Left lung (tissue), 10 donors: Measurements from ENCODE around the gene SHANK2. TPM values are rescaled to one million over a fixed set of nuclear protein-coding genes. Genes with fewer than 3 reads are reported as not detected.

Experiments
- ATAC-seq: fragments of 200-7000 bp; cut with Tn5 transposase; one replicate; pipeline ENCODE4 v1.9.1; 2020; ENCODE audit warnings: moderate library complexity
- DNase-seq, 4 donors: peaks; one replicate each; pipeline ENCODE4 v3.0.0-alpha.2; 2013 to 2020
- H3K27ac ChIP-seq, 2 donors: fragments of 200-600 bp; sonication (generic) in 1 of 2; one replicate each; pipeline versions ENCODE4 v1.5.0 to v1.8.0; 2020 to 2021
- H3K27me3 ChIP-seq, 2 donors: fragments of 200-600 bp; sonication (generic) in 1 of 2; one replicate each; pipeline versions ENCODE4 v1.5.0 to v1.8.0; 2020 to 2021
- H3K36me3 ChIP-seq, 2 donors: fragments of 200-600 bp; sonication (generic) in 1 of 2; one replicate each; pipeline versions ENCODE4 v1.5.0 to v1.8.0; 2020 to 2021
- H3K4me1 ChIP-seq, 2 donors: fragments of 200-600 bp; one replicate each; pipeline ENCODE4 v1.8.0; 2021
- H3K4me3 ChIP-seq, 2 donors: fragments of 200-600 bp; sonication (generic) in 1 of 2; one replicate each; pipeline versions ENCODE4 v1.5.0 to v1.8.0; 2020 to 2021; ENCODE audit warnings: mild to moderate bottlenecking in 1 of 2
- H3K9me3 ChIP-seq, 2 donors: fragments of 200-600 bp; sonication (generic) in 1 of 2; one replicate each; pipeline versions ENCODE4 v1.5.0 to v1.8.0; 2020 to 2021
- intact Hi-C, 2 donors: fragments of 100-400 bp; cut with DNase I; formaldehyde crosslinking; loops; one replicate each; pipeline versions ENCODE4 v1.11.2 to v1.14.2; 2022
- polyA plus RNA-seq, 6 donors: library from polyadenylated mRNA; unstranded; fragments of 120-200 nt; gene quantifications; one replicate each; pipeline ENCODE4 v1.2.1, GENCODE V29; 2013; ENCODE audit not compliant: insufficient read length in 6 of 6
- total RNA-seq, 2 donors: library from RNA; stranded (reverse); fragmentation: NEBNext Ultra II Directional; extraction: Animal tissue kit (Norgen Biotek cat#: 25700); gene quantifications; one replicate each; pipeline ENCODE4 v1.2.1, GENCODE V29; 2021
- TF ChIP-seq, protein P1 (sequence below), 2 donors: fragments of 200-600 bp; sonication (generic) in 1 of 2; IDR thresholded peaks; one replicate each; pipeline versions ENCODE4 v1.5.0 to v1.8.0; 2021; ENCODE audit warnings: antibody characterized with exemption in 2 of 2
- donor health status: DM: no; HTN: yes; CAD: no.
- donor health status: DM: no; HTN: no; CAD: no.

Gene SHANK2
- total and polyA plus RNA-seq, 8 donors, result 22.0 to 44.0 (median 26.5) TPM

GRCh38 chr11:71282581-71283351 is 30.4 kb upstream of the SHANK2 start:
- Histone ChIP-seq H3K27me3 (no peaks in the 10 kb centered on the region), H3K4me3 (no peak overlapping the region), H3K27ac (no peak overlapping the region), H3K9me3 (no peaks in the 10 kb centered on the region), H3K4me1 (peaks cover 5 to 7% of the 10 kb centered on the region in 2 donors), H3K36me3 (no peaks in the 10 kb centered on the region)
- ATAC-seq (no peak), DNase-seq (no peak)
- TF ChIP-seq, protein P1, sequence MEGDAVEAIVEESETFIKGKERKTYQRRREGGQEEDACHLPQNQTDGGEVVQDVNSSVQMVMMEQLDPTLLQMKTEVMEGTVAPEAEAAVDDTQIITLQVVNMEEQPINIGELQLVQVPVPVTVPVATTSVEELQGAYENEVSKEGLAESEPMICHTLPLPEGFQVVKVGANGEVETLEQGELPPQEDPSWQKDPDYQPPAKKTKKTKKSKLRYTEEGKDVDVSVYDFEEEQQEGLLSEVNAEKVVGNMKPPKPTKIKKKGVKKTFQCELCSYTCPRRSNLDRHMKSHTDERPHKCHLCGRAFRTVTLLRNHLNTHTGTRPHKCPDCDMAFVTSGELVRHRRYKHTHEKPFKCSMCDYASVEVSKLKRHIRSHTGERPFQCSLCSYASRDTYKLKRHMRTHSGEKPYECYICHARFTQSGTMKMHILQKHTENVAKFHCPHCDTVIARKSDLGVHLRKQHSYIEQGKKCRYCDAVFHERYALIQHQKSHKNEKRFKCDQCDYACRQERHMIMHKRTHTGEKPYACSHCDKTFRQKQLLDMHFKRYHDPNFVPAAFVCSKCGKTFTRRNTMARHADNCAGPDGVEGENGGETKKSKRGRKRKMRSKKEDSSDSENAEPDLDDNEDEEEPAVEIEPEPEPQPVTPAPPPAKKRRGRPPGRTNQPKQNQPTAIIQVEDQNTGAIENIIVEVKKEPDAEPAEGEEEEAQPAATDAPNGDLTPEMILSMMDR (IDR thresholded peaks at IDR 0.05), result no peak
- intact Hi-C loops, result no loop called here

DNA sequence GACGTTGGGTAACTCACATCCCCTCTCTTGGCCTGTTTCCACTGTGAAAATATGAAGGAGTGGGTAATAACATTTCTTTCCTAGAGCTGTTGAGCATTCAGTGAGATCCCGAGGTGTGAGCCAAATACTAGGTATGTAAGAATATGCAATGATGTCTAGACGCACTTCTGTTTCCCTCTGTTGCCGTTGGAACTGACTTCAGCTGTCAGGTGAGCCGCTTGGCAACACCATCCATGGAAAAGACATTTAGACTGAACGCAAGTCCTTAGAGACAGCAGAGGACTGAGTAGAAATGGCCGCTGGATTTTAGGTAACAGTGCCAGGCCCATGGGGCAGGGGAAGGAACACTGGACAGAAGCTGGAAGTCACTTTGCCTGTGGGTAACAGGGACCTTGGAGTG is 29.5 kb upstream of the SHANK2 start:
- Histone ChIP-seq H3K27ac (no peak overlapping the region), H3K4me3 (no peak overlapping the region), H3K27me3 (no peaks in the 10 kb centered on the region), H3K36me3 (no peaks in the 10 kb centered on the region), H3K9me3 (no peaks in the 10 kb centered on the region), H3K4me1 (peaks cover 2 to 3% of the 10 kb centered on the region in 2 donors)
- DNase-seq (no peak), ATAC-seq (no peak)
- intact Hi-C loops, result no loop called here
- TF ChIP-seq, protein P1 (IDR thresholded peaks at IDR 0.05), result no peak

DNA sequence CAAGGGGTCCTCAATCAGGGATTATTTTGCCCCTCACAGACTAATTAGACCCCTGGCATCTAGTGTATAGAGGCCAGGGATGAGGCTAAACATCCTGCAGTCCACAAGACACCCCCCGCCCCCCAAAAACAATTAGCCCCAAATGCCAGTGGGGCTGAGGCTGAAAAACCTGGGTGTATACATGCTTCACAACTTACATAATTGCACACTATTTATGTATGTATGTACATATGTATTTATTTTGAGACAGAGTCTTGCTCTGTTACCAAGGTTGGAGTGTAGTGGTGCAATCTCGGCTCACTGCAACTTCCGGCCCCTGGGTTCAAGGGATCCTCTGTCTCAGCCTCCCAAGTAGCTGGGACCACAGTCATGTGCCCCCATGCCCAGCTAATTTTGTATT is 28.8 kb upstream of the SHANK2 start:
- Histone ChIP-seq H3K36me3 (no peaks in the 10 kb centered on the region), H3K9me3 (no peaks in the 10 kb centered on the region), H3K27ac (no peak overlapping the region), H3K27me3 (no peaks in the 10 kb centered on the region), H3K4me1 (no peaks in the 10 kb centered on the region), H3K4me3 (no peak overlapping the region)
- intact Hi-C loops, result no loop called here
- DNase-seq (no peak), ATAC-seq (no peak)
- TF ChIP-seq, protein P1 (IDR thresholded peaks at IDR 0.05), result no peak

DNA sequence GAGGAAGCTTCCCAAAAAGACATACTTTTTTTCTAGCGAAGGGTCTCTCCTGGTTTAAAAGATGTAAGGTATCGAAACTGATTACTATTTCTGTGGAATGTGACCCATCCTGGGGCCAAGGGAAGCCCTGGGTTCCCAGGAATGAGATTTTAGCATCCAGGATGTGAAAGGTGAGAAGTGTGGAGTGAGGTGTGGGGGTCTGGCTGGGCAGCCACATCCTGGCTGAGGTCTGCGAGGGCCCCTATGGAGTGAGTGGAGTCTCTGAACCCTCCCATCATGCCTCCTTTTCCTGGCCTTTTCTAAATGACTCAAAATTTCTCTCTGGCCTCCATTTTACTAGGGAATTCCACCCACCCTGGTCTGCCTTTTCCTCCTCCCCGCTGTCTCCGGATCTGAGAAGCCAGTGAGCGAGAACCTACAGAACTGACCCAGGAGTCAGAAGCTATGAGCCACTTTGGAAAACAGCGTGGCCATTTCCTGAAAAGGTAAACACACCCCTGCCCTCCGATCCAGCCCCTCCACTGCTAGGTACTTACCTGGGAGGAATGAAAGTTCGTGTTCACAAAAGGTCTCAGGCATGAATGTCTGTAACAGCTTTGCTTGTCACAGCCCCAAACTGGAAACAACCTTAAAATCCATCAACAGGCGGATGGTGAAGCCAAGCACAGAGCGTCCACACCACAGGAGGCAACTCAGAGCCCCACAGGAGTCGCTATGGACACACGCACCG is 27.7 kb upstream of the SHANK2 start:
- intact Hi-C loops, result no loop called here
- Histone ChIP-seq H3K36me3 (no peaks in the 10 kb centered on the region), H3K27me3 (no peaks in the 10 kb centered on the region), H3K9me3 (no peaks in the 10 kb centered on the region), H3K27ac (no peak overlapping the region), H3K4me3 (no peak overlapping the region), H3K4me1 (no peaks in the 10 kb centered on the region)
- no peak for DNase-seq
- ATAC-seq, result no peak
- TF ChIP-seq, protein P1 (IDR thresholded peaks at IDR 0.05), result no peak

DNA sequence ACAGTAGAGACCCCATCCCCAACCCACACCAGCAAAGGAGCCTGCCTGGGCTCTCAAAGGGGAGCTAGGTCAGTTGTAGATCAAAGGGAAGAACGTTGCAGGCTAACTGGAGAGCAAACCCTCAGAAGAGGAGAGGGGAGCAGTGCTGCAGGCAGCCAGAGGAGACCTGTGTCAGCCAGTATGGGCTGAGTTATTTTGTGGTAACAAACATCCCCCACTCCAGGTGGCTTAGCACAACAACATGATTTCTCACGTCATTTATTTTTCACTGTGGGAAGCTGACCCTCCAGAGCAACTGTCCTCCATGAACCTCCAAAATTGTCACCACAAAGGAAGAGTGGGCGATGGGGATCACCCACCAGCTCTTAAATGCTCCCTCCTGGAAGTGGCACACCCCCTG is 19.8 kb upstream of the SHANK2 start:
- intact Hi-C loops, result no loop called here
- TF ChIP-seq, protein P1 (IDR thresholded peaks at IDR 0.05), result no peak
- H3K36me3 ChIP-seq, result no peaks in the 10 kb centered on the region
- H3K4me3 ChIP-seq, result no peak overlapping the region
- DNase-seq (no peak), ATAC-seq (no peak)
- peaks cover 0 to 11% of the 10 kb centered on the region in 2 donors for H3K27me3 ChIP-seq
- H3K9me3 ChIP-seq, result peaks cover 0 to 16% of the 10 kb centered on the region in 2 donors
- no peaks in the 10 kb centered on the region for H3K4me1 ChIP-seq
- no peak overlapping the region for H3K27ac ChIP-seq
